HG03103 (cell line): Measurements from ENCODE around the gene RANBP3.

ENCODE experiments used
- ATAC-seq: cut with Tn5 transposase; IDR thresholded peaks from one replicate; pipeline ENCODE4 v1.9.1; 2021; ENCODE audit warnings: low read depth; ENCODE audit not compliant: unreplicated experiment

Gene RANBP3

DNA sequence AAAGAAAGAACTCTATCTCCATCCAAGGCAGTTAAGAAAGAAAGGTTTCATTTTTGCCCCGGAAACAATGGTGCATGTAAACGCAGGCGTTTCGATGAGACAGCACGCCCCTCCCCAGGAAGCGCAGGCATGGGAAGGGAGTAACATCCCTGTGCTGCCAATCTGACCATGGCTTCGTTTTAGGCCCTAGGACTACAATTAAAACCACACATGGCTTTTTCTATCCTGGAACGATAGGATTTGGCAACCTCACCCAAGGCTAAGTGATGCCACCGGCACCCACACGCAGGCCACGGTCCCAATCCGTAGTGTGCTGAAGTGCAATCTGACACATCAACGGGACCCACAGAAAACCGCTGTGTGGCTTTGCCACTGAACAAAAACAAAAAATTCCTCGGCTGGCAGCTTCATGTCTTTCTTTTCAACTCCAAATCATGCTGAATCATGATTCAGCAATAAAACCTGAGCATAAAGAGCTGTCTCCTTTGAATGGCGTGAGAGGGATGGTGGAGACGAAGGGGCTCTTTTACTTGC lies 24.2 kb downstream of the RANBP3 start:
- ATAC-seq, result no peak

DNA sequence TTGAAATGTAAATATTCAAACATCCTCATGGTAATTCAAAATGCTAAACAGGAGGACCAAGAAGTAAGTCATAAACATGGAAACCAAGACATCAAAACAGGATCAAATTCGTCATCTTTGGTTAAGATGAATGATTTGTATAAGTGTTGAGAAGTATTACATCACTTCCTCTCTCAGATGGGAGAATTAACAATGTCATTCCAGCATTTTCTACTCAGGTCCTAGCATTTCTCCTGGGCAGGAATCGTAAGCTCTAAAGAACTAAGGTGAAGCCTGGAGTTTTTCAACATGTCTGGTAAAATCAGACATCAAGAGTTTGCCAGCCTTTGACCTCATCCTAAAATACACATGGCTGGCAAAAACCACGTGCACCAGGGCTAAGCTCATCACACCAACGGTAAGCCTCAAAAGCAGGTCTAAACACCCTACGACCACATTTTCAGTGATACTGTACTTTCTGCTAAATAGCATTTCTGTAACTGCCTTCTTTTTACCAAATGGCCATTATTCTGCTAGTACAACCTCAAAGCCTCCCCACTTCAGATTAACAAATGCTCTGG lies 24.8 kb downstream of the RANBP3 start:
- ATAC-seq, result no peak

DNA sequence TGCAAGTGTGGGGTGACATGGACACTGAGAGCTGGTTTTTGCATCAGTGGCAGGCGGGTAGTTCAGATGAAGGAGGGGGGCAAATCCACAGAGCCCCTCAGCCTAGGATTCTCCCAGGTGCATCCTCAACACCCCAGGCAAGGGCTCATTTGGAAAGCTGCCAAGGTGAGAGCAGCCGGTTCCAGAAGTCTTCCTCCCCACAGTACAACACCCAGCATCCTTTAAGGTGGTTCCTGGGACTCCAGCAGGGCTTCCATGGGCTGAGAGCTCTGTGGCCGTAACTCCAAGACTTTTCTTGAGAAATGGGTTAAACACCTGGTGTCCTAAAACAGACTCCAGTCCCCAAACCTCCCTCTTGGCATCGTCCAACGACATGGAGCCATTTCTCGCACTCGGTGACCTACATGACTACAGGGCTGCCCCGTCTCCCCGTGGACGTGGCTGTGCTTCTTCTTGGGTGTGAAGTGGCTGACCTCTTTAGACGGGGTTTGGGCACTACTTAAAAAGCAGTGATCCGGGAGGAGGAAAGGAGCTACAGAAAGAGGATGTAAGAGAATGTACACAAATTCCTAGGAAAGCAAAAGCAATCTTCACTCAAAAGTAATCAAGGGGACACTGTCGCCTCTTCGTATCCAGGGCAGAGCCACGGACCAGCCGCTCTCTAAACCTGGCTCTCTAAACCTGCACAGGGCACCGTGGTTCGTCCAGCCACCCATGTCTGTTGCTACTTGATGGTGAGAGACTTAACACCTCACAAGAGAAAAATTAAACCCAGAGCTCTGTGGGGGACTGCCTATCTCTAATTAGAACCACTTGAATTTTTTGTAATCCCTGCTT lies 25.5 kb downstream of the RANBP3 start:
- ATAC-seq, result no peak

DNA sequence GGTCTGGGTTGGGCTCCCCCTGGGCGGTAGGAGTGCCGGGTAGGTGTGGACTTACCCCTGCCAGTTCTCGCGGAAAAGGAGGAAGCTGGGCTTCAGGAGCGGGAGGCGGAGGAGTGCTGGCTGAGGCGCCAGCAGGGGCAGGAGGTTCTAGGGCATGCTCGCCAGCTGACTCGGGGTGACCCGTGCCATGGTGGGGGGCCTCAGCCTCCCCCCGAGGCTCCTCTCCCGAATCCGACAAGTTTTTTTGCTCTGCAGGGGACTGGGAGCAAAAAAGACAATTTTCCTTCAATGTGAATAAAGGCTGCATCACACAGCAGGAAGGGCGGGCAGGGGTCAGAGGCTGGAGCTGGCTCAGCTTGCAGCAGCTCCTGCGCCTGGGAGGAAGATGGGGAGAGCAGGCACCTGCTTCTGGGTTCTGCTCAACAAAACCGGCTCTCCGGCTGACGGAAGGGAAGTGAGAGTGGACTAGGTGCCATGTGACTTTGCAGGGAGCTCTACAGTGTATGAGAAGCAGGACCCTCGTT lies 26.5 kb downstream of the RANBP3 start:
- no peak for ATAC-seq

DNA sequence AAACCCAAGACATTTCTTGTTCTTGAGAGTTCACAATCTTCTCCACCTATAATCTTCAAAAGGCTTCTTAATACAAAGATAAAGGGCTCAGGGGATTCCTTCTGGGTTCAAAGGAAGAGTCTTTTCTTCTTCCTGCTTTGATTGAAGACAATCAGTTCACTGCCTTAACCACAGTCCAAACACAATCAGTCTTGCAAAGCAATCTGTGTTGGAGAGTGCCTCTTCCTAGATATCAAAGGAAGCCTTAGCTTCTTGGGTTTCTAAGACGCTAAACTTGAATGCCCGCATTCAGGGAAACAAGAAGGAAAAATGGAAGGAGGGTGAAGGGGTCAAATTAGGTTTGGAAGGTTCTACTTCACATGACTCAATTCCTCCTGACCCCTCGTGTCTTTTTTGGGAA lies 27.2 kb downstream of the RANBP3 start:
- ATAC-seq, result no peak

DNA sequence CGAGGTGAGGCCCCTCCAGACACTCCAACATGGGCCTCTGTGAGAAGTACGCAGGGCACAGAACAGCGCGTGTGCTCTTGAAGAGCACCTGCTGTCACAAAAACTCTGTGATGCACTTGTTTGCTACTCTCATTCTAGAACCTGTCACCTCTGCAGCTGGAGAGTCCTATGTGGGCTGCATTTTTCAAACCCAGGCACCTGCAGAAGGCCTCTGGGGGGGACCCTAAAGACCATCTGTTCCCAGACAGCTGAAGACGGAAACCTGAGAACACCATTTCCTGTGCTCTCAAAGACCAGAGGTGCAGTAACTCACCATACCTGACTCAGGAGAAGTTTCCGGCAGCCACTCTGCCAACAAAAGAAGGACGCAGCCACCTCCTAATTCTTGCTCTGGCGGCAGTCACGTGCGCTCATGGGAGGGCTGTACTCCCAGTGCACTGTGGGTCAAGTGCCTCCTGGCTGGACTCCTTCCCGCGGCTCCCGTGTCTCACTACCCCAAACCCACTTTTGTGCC lies 28.1 kb downstream of the RANBP3 start:
- ATAC-seq, result no peak

DNA sequence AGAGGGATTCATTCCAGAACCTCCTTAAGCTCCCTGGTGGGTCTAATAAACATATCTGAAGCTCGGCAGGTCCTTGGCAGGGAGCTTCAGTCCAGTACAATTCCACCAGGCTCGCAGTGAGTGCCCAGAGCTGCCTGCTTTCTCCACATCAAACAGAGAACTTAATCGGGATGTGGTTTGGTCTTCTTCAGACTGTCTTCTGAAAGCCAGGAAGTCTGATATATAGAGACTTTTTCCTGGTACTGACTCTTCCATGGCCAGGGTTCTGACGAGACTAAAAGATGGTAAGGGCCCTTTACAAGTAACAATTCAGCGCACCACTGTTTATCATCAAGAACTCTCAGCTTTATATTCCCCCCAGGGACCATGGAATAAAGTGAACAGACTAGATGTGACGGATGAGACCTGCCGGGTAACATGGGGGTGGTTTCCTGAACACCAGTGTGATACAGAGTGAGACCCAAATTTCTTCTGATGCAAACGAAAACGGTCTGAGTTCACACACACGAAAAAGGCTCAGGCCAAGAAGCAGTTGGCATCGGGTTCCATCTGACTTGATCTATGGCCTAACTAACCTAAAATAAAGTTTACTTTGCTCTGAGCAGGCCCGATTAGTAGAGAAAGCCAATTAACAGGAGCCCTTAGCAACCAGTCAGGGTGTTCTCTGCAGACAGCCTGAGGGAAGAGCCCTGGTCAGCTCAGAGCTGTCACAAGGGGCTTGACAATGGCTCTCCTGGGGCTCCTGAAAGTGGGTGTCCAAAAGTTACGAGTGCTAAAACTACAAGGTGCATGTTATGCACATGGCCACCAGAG lies 29.0 kb downstream of the RANBP3 start:
- no peak for ATAC-seq

DNA sequence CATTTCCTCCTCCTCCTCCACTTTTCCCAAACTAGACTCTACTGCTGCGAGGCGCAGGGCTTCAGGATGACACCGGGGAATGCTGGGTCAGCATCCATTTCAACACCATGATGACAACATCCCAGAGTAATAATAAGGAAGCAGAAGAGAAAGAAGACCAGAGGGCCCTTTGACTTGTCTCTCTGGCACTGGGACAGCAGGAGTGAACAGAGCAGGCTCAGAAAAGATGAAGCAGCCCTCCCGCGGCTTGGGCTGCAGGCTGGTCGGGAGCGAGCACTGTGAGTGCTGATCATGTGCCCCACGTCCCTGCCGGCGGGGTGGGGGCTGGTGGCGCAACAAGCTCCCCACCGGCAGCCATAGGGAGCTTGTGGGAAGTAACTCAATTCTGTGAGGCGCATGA lies 30.5 kb downstream of the RANBP3 start:
- no peak for ATAC-seq

DNA sequence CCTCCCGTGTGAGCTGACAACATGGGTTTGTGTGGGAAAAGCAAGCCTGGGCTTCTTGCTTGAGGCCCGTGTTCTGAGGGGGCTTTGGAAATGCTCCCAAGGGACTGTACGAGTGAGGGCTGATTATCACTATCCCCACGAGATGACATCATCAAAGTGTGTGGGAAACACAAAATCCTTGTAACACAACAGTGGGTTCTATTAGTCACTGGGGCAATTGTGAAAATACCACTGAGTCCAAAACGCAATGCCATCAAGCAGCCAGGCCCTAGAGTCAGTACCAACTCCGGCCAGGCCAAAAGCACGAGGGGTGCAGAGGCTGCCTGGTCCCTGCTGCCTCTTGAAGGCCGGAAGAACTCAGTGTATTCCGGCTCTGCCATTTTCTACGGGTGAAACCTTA lies 34.3 kb downstream of the RANBP3 start:
- no peak for ATAC-seq

DNA sequence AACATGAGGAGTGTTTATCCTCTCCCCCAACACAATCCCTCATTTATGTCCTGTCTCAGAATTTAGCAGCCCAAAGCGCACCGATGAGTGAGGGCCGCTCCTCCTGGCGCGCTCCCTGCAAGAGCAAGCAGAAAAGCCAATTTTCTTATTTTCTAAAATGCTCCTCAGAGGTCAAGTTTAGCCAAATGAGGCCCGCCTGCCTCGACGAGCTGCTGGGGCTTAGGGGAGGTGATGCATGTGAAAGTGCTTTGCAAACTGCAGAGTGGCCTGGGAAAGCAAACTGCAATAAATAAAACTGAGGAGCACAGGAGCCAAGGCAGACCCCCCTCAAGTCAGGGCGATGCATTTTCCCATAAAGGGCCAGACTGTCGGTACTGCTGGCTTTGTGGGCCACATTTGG lies 34.9 kb downstream of the RANBP3 start:
- ATAC-seq, result no peak

DNA sequence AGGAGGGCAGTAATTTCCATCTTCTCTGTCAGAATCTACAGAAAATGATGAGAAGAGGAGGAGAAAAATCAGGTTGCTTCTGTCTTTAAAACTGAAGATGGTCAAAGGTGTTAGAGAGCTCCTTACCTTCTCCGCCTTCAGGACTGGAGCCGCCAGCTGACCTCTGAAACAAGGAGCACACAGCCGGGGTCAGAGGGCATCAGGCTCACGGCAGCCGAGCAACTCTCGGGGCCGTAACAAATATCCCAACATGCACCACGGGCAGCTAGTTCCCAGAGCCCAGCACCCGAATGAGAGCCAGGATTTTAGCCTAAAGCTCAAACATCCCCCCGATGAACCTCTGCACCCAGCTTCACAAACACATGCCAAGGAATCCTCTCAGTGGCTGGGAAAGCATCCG lies 36.3 kb downstream of the RANBP3 start:
- ATAC-seq, result no peak

DNA sequence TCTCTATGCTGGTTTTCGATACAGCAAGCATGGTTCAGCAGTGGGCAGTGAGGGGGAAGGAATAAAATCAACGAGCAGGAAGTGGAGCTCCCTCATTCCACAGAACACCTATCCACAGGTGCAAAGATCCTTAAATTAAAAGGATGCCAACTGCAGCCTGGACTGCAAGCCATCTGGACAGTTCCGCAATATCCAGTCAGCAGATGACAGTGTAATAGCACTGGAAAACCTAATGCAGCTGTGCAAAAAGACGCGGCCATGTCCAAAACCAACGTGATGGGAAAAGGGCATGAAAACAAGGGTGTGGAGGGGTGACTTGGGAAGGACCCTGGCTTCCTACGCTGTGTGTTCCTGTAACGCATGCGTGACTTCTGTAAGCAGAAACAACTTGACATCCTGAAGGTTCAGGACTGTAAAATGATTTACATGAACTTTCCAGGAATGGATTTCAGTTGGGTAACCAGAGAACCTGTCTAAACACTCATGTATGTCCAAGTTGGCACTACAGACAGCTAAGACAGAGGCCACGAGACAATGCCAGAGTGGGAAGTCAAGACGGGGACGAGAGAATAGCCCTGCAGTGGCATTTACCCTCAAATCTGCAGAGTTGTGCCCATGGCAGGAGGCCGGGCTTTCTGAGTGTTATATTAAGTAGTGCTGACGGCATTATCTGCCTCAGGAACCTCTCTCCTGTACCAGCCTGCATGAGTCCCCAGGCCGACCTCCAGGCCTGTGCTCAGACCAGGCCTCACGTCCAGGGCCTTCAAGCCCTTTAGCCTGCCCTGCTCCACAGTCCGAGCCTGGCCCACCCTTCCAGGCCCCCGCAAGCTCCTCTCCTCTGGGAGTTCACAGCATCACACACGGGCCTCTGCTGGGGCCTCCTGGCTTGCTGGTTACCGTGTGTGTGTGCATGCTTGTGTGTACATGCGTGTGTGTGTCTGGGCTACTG lies 37.4 kb downstream of the RANBP3 start:
- no peak for ATAC-seq

DNA sequence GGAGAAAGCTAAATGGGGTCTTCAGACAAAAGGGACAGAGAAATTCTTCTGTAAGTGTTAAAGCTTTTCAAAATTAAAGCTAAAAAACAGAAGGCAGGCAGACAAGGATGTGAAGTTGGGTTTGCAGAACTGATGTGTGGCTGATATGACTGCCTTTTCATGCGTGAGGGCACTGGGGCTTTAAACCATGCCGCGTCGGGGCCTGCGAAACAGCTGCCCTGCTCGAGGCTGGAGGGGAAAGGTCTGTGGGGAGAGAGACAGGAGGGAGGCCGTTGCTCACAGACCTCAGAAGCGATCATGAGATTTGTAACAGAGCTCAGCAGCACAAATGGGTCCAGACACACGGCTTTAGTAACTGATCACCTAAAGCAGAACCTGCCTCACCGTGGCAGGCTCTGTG lies 40.4 kb downstream of the RANBP3 start:
- ATAC-seq, result no peak

DNA sequence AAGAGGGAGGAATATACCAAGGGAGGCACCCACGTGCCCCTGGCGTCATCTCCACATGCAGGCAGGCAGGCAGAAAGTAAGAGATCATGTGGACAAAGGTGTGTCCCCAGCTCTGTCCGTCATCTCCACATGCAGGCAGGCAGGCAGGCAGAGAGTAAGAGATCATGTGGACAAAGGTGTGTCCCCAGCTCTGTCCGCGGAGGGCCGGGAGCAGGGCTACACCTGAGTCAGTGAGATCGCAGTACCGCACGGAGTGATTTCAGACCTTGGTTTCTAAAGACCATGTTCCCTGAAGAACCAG lies 41.7 kb downstream of the RANBP3 start:
- no peak for ATAC-seq

DNA sequence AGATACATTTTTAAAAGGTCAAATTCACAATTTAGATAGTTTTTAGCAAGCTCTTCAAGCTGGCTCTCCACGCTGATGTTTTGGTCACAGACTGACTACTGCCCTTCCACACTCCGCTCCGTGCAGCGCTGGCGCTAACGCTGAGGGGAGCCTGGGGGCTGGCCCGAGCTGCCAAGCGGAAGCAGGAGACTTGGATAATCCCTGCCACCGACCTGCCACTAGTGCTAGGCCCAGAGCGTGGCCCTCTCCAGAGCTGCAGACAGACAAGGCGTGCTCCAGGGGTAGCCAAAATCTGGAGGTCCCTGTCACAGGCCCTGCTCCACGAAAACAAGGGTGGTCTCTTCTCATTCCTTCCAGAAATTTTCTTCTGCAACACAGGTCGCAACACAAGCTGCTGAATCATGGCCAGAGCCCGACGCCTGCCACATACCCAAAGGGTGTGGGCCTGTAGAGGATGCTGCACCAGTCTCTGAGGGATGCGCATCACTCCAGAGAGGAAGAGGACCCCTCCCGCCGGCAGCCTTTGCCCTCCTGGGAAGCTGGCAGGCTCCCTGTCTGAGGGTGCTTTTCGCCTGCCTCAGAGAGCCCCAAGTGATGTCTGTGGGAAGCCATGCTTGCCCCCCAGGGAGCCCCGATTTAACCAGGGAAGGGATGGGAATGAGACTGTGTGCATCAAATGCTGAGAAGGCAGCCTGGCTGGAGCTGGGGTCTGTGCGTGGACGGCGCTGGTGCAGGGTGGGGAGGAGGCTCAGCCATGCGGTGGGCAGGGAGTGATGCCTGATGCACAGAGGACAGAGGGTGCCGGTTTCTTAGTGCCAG lies 42.3 kb downstream of the RANBP3 start:
- no peak for ATAC-seq

DNA sequence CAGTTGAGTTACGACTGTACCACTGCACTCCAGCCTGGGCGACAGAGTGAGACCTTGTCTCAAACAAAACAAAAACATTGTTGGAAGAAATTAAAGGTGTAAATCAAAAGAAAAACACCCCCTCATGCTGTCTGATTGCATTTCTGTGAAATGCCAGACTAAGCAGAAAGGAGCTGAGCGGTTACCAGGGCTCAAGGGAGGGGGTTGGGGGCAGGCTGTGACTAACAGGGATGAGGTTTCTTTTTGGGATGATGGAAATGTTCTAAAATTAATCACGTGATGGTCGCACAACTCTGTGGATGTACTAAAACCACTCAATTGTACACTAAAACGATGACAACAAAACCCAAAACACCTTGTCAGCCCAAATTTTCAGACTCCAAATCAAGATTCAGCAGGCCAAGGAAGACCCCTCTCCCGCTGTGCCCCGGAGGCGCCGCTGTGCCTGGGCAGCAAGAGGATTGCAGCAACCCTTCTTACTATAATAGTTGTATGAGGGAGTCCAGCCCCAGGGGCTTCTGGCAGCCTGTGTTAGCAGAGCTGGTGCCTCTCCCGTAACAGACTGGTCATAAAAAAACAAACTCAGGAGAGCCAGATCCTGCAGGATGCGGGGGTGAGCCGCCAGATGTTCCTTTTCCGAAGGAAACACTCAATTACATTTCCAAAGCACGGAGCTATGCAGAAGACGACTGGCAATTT lies 43.0 kb downstream of the RANBP3 start:
- ATAC-seq, result no peak

DNA sequence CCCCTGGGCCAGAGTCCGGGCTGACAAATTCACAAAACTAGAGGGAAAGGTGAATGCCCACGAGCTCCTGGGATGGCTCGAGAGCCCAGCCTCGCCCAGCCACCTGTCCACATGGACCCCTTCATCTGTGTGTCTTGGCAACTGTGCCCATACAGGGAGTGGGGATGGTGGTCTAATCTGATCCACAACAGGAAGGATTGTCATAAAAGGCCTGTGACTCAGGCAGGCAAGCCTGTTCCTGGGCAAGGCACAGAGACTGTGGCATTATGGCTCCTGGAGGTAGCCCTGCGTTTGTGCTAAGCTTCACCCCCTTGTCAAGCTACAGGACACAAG lies 43.9 kb downstream of the RANBP3 start:
- no peak for ATAC-seq

DNA sequence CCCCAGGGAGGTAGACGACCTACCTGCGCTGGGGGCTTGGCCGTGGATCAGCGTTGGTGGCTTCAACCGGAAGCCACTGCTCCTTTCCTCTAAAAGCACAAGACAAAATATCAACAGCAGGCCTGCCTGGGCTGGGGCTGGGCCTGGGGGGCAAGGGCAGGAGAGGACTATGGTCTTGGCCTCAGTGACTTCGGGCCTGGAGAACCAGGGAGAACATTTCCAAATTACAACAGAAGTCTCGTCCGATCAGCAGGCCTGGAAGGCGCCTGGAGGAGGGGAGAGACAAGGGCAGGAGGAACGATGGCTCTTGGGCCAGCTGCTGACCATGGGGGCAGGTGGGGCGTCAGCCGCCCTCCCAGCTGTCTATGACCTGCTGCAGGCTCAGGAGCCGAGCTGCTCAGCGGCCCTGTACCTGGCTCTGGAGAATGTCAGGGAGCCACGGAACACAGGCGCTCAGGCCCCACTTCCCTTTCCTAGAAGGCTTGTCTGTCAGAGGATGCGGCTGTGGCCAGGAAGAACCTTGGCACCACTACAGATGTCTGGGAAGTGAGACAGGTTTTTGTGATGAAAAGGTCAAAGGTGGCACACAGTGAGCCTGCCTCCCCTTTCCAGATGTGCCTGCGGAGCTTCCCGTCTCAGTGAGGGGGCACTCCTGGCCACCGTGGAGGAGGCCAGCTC lies 44.4 kb downstream of the RANBP3 start:
- no peak for ATAC-seq
